Testis (tissue), 2 donors: ENCODE measurements around the gene C22orf23.

Experiments
- POLR2A ChIP-seq: fragments of 450-650 bp; IDR thresholded peaks from one replicate; pipeline ENCODE4 v1.6.1; 2017; ENCODE audit warnings: antibody characterized with exemption, mild to moderate bottlenecking, moderate library complexity
- TF ChIP-seq, protein P1 (sequence below), 3 experiments: fragments of 450-650 bp in 2 of 3; fragments of 200-600 bp in 1 of 3; sonication (generic) in 1 of 3; IDR thresholded peaks; one replicate each; pipeline ENCODE4 v1.5.1; 2016 to 2019; ENCODE audit warnings: antibody characterized with exemption in 3 of 3, mild to moderate bottlenecking in 2 of 3, moderate library complexity in 1 of 3

DNA sequence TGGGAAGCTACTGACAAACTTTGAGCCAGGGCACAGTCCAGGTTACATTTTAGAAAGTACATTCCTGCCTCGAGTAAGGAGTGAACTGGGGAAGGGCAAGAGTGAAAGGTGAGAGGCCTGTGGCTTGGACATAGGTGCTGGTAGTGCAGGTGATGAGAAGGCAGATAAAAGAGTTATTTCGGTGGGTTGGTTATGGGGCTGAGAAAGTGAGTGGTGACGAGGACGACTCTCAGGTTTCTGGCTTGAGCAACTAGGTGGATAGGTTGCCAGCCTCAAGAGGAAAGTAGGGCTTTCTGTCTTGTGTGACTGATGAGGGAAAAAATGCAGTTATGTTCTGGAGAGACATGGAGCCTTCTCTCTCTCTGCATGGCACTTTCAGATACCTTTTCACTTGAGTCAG, 3.8 kb upstream of the C22orf23 start:
- no peak for TF ChIP-seq POLR2A
- TF ChIP-seq, protein P1, sequence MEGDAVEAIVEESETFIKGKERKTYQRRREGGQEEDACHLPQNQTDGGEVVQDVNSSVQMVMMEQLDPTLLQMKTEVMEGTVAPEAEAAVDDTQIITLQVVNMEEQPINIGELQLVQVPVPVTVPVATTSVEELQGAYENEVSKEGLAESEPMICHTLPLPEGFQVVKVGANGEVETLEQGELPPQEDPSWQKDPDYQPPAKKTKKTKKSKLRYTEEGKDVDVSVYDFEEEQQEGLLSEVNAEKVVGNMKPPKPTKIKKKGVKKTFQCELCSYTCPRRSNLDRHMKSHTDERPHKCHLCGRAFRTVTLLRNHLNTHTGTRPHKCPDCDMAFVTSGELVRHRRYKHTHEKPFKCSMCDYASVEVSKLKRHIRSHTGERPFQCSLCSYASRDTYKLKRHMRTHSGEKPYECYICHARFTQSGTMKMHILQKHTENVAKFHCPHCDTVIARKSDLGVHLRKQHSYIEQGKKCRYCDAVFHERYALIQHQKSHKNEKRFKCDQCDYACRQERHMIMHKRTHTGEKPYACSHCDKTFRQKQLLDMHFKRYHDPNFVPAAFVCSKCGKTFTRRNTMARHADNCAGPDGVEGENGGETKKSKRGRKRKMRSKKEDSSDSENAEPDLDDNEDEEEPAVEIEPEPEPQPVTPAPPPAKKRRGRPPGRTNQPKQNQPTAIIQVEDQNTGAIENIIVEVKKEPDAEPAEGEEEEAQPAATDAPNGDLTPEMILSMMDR (IDR thresholded peaks at IDR 0.05): no peak
